Measurements from ENCODE around the gene TMEM238.
A peak's percentile ranks its signal among the peaks of the same experiment; 100 is the strongest.

DNA sequence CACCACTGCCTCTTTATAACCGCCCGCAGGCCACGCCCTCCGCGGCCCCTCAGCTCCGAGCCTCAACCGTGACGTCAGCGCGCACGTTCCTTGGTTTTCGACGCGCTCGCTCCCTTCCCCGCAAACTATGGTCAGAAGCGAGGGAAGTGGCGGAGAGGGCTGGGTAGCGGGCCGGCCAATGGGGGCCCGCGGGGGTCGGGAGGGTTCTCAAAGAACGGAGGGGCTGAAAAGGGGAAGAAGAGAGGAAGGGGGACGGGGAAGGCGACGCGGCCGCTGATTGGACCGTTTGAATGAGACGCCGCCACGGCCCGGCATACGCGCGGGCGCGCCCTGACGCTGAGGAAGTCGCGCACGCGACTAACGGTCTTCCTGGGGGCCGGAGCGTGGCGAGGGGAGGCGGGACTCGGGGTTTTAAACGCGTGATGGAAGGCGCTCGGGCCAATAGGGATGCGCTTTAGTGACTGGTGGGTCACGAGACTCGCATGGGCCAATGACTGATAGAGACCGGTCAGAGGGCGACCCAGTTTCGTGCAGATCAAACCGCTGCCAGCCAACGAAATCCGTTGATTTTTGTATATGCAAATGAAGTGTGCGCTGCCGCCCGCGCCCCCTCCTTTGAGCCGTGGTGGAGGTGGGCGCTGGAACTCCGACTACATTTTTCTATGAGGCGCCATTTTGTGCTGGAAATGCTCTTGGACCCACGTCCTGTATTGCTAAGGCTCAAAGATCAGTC lies 23.9 kb upstream of the TMEM238 start:
- no peak for TF ChIP-seq POLR2A (IDR thresholded peaks at IDR 0.05)
- TF ChIP-seq, protein P1, sequence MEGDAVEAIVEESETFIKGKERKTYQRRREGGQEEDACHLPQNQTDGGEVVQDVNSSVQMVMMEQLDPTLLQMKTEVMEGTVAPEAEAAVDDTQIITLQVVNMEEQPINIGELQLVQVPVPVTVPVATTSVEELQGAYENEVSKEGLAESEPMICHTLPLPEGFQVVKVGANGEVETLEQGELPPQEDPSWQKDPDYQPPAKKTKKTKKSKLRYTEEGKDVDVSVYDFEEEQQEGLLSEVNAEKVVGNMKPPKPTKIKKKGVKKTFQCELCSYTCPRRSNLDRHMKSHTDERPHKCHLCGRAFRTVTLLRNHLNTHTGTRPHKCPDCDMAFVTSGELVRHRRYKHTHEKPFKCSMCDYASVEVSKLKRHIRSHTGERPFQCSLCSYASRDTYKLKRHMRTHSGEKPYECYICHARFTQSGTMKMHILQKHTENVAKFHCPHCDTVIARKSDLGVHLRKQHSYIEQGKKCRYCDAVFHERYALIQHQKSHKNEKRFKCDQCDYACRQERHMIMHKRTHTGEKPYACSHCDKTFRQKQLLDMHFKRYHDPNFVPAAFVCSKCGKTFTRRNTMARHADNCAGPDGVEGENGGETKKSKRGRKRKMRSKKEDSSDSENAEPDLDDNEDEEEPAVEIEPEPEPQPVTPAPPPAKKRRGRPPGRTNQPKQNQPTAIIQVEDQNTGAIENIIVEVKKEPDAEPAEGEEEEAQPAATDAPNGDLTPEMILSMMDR (IDR thresholded peaks at IDR 0.05) = no peak
- TF ChIP-seq POLR2AphosphoS5 (IDR thresholded peaks at IDR 0.05) = peak in 2 of 3 donors; percentile 47 to 53
